Jurkat, Clone E6-1 (cell line): Measurements from ENCODE around the gene RARG.
"Not testable (repeated sequence)": the region's sequence is repeated elsewhere in the genome, so short reads cannot be mapped to it uniquely, and the experiment has no call there.

Source experiments
- DNase-seq: peaks from one replicate; pipeline ENCODE4 v3.0.0-alpha.2; 2011; ENCODE audit warnings: low read depth, low spot score
- H3K4me3 ChIP-seq: 2 replicates; pipeline ENCODE4 v1.5.1; 2011; ENCODE audit warnings: mild to moderate bottlenecking, low read length, control low read depth, moderate library complexity

The RARG gene

DNA sequence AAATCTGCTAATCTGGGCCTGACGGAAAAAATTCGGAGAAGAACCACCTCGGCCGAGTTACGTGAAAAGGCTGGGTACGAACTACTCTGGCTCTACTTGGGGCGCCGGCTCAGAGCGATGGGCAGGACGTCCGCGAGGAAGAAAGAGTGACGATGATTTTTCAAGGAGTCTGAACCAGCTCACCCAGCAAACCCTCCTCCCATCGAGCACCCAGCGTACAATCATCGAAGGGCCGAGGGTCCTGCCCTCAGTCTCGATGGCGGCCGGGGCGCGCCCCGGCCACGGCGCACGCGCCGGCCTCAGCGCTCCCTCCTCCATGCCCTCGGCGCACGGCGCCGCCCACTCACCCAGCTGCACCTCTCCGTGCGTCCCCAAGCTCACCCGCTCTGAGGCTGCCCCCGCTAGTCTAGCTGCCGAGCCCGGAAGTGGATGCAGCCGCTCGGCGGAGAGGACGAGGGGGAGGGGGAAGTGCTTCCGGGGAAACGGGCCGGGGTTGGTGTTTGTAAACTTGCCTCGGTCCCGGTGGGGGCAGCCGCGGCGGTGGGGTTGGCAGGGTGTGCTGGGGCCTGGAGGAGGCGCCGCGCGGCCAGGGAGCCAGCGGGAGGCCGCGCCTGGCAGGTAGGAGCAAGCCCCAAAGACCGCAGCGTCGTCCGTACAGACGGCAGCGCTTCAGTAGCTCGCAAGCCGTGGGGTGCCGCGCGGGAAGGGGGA lies 51.6 kb downstream of the RARG start, which contains the start of the genes CSAD and ZNF740:
Gene CSAD (minus strand): TSS at position 706 of the 711 bp plus-strand sequence. CDS start 7,455 bp downstream, outside the sequence.
Gene ZNF740 (plus strand): TSS at position 503 of the 711 bp plus-strand sequence. CDS start 1,262 bp downstream, outside the sequence.
- DNase-seq, result peak; percentile 98
- peak within 1 kb of the TSS; percentile 86 for H3K4me3 ChIP-seq

DNA sequence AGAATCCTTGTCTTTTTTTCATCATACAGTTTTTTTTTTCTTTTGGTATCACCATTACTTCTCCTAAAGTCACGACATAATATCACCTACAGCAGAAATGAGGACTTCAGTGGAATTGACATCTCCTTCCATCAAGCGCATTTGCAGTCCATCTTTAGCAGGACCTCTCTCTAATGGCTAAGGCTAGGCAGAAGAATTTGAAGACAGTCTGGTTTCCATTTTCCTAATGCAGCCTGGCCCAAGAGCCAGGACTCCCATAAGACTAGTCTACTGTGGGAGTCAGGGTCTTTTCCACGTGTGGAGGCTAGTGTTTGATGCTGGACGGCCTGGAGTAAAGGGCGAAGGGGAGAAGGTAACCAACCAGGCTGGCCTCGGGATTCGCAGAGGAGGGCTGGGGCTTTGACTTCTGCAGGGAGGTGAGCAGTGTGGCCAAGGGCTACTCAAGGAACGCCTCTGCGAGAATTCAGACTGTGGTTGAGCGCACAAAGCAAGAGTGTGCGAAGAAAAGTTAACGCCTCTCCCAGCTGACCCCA lies 52.3 kb downstream of the RARG start:
- peak overlapping the region; percentile 86 for H3K4me3 ChIP-seq
- no peak for DNase-seq

DNA sequence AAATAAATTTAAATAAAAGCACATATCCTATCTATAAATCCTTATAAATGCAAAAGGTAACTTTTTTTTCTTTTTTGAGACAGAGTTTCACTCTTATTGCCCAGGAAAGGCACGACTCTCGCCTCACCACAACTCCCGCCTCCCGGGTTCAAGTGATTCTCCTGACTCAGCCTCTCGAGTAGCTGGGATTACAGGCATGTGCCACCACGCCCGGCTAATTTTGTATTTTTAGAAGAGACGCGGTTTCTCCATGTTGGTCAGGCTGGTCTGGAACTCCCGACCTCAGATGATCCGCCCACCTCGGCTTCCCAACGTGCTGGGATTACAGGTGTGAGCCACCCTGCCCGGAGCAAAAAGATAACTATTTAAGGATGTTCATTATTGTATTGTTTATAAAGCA lies 53.2 kb downstream of the RARG start:
- DNase-seq, H3K4me3 ChIP-seq: not testable (repeated sequence)

DNA sequence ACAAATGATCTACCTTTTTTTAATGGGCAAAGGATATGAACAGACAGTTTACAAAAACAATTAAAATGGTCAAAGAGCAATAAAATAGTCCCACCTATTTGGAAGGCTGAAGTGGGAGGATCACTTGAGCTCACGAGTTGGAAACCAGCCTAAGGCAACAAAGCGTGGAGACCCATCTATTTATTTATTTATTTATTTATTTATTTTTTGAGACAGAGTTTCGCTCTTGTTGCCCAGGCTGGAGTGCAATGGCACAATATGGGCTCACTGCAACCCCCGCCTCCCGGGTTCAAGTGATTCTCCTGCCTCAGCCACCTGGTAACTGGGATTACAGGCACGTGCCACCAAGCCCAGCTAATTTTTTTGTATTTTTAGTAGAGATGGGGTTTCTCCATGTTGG lies 54.6 kb downstream of the RARG start:
- not testable (repeated sequence) for H3K4me3 ChIP-seq, DNase-seq

DNA sequence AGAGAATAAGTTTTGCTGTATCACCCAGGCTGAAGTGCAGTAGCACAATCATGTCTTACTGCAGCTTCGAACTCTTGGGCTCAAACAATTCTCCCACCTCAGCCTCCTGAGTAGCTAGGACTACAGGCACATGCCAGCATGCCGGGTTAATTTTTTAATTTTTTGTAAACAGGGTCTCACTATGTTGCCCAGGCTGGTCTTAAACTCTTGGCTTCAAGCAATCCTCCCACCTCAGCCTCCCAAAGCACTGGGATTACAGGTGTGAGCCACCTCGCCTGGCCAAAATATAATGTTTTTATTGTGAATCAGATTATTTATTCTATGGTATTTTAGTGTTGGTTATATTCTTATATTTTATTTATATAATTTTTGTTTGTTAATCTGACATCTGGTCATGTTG lies 55.3 kb downstream of the RARG start:
- no peak for DNase-seq
- no peak overlapping the region for H3K4me3 ChIP-seq

DNA sequence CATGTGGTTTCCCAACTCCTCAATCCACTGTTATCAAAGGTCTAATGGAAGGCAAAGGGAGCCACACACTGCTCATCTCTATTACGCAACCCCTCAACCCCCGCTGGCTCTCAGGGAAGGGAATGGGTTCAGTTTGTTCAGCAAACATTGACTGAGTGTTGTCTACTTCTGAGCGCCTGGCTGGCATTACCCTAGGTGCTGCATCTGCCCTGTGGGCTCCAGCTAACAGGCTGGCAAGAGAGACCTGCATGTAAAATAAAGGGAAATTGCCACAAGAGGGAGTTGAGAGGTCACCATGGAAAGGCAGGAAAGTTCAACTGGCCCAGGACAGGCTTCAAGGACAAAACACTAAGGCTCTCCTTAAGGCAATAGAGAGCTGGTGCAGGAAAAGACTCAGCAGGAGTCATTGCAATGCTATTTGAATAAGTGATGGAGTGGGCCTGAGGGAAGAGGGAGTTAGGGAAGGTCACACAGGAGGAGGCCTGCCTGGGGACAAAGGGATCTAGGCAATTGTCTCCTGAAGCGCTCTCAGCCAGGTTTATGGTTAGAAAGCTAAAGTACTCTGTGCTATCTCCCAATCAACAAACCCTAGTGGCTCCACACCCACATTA lies 57.0 kb downstream of the RARG start:
- no peak for DNase-seq
- no peak overlapping the region for H3K4me3 ChIP-seq

DNA sequence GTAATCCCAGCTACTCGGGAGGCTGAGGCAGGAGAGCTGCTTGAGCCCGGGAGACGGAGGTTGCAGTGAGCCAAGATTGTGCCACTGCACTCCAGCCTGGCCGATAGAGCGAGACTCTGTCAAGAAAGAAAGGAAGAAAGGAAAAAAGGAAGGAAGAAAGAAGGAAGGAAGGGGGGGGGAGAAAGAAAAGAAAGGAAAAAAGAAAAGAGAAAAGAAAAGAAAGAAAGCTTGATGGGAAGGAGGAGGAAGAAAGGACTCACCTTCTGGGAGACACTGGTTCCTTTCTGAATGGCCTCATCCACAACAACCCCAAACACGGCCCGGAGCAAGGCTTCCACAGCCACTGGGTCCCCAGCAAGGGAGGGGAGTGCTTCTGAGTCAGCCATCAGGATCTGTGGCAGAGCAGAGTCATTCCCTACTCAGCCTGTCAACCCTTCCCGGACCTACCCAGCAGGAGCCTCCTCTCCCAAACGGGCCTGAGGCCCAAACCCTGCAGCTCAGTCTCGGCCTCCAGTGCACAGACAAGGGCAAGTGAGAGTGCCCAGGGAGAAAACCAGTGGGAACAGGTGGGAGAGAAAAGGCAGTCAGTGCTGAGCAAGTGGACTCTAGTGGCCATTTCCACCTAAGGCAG lies 58.8 kb downstream of the RARG start:
- DNase-seq, result no peak
- H3K4me3 ChIP-seq, result no peak overlapping the region

DNA sequence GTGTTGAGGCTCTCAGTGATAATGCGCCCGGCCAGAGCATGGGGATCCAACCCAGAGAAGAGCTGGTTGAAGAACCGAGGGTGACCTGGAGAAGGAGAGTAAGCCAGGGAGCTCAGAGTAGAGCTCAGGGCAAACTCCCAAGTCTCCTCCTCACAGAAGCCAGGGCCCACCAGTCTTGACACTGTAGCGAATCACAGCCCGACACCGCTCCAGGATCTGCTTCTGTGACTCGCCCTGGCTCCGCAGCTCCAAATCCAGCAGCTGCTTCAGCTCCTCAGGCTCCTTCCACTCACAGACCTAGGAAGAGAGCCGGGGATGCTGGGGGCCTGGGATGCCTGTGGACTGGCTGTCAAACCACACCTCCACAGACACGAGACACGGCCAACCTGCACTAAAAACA lies 59.7 kb downstream of the RARG start:
- no peak overlapping the region for H3K4me3 ChIP-seq
- no peak for DNase-seq

DNA sequence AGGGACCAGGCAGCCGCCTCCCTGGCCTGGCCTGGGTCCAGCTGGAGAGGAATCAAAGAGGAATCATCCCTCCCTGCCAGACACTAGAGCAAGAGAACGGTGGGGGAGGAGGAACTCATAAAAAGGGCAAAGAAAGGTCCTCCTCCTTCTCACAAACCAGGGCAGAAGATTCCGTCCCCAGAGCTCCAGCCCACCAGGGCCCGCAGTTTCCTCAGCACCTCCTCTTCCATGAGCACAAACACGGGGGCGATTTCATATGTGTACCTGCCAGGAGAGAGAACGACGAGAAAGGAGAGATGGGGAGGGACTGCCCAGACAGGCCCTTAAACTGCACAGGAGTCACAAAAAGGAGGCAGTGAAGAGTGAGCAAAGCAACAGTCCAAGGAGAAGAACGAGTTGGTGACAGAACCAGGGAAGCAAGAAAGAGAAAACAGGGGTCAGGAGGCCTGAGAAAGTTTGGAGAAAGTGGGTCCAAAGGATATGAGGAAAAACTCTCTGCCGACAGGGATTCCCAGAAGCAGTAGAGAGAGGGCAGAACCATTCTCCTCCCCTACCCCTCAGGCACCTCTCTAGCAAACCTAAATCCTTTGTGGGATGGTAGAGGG lies 60.2 kb downstream of the RARG start:
- no peak overlapping the region for H3K4me3 ChIP-seq
- DNase-seq, result no peak

DNA sequence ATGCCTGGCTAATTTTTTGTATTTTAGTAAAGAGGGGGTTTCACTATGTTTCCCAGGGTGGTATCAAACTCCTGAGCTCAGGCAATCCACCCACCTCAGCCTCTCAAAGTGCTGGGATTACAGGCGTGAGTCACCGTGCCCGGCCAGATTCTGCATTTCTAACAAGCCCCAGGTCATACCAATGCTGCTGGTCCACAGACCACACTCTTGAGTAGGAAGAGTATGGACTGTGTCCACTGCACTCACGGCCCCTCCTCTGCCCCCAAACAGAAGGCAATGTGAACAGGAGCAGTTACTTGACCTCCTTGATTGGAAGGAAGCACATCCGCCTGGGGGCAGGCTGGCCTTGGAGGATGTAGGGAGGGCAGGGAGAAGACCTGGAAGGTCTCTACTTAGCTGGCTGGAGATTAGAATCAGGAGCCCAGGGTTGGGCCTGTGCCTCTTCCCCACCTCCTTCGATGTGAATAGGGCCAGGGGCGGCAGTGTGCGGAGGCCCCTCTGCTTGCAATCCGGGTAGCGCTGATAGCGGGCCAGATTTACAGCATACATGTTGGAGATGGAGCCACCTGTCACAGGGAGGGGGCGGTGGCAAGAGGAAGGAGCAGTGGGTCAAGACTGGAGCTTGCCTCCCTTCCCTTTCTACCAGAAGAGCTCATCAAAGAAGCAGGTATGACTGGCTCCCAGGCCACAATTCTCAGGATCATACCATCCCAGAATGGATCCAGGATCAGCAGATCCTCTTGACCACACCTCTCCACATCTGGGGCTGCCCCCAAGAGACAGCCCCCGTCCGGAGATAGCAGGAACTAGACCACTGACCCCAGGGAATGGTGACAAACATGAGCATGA lies 60.9 kb downstream of the RARG start:
- no peak overlapping the region for H3K4me3 ChIP-seq
- no peak for DNase-seq

DNA sequence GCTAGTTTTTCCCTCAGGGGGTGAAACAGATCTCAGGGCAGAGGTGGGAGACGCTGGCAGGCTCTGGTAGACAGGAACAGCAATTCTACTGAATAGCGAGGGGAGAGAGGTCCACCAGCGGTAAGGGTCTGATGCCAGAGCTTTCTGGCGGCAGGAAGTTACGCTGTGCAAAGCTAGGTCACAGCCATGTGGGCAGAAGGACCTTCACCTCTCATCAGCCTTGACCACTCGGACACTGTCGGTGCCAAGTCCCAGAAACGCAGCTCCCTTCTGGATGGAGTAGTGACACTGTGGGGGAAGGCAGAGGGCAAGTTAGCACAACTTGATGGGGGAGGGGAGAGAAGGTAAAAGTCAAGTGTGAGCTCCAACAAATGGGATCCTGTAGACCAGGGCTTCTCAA lies 61.8 kb downstream of the RARG start:
- no peak overlapping the region for H3K4me3 ChIP-seq
- DNase-seq, result no peak

DNA sequence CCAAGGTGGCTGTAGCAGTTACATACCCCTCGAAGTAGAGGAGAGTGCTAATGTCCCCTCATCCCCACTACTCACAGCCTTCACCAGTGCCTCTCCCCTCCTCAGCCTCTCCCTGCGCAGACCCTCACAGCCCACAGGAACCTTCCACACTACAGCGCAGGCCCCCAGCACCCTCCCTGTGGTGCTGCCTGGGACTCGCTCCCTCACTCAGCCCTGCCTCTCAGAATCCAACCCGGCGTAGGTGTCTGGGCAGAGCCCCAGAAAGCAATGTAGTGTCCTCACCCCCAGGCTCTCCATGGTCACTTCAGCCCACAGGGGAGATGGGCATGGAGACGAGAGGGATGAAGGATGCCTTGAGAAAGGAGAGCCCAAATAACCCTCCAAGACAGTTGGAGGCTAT lies 62.4 kb downstream of the RARG start:
- no peak overlapping the region for H3K4me3 ChIP-seq
- no peak for DNase-seq

DNA sequence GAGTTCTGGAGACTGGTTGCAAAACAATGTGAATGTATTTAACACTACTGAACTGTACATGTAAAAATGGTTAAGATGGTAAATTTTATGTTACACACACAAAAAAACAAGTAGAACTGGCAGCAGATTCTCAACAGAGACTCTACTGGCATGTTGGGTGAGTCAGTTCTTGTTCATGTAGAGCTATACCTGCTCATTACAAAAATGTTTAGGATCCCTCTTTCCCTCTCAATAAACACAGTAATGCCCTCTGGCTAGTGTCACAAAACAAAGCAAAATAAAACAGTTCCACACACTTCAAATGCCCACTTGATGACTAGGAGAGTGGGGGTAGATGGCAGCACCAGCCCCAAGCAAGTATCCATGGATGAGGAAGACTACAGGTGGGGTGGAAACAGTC lies 65.2 kb downstream of the RARG start:
- DNase-seq, result no peak

DNA sequence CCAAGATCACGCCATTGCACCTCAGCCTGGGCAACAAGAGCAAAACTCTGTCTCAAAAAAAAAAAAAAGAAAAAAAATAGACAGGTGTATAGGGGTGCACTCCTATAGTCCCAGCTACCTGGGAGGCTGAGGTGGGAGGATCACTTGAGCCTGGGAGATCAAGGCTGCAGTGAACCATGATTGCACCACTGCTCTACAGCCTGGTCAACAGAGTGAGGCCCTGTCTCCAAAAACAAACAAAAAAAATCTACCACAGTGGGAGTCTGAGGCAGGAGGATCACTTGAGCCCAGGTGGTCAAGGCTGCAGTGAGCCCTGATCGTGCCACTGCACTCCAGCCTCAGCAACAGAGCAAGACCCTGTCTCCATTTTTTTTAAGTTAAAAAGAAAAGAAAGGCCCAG lies 69.0 kb downstream of the RARG start:
- not testable (repeated sequence) for DNase-seq

More for the DNA sequence above, 65.2 kb downstream of the RARG start:
- no peak overlapping the region for H3K4me3 ChIP-seq

DNA sequence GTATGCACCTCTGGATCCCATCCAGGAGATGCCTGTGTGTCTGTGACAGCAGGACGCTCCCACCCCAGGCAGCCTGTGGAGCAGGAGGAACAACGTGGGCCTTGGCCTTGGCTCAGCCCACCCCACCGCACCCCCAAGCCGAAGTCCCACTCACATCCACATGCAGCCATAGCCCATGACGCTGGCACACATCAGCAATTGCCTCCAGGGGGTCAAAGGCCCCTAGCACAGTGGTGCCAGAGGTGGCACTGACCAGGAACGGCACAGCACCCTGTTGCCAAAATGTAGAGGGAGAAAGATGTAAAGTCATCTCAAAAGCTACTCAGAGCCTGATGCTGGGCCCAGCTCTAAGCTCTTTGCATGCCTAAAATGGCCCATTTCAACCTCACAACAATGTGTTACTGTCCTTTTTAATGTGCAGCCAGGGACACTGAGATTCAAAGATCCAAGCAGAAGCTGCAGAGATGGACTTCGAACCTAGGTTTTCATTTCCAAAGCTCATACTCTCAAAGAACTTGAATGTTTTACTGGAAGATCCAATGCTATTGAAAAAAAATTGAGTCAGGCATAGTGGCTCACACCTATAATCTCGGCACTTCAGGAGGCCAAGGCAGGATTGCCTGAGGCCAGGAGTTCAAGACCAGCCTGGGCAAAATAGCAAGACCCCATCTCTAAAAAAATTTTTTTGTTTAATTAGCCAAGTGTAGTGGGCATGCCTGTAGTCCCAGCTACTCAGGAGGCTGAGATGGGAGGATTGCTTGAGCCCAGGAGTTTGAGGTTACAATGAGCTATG lies 70.7 kb downstream of the RARG start:
- no peak overlapping the region for H3K4me3 ChIP-seq
- DNase-seq, result no peak

More for the DNA sequence above, 69.0 kb downstream of the RARG start:
- not testable (repeated sequence) for H3K4me3 ChIP-seq

DNA sequence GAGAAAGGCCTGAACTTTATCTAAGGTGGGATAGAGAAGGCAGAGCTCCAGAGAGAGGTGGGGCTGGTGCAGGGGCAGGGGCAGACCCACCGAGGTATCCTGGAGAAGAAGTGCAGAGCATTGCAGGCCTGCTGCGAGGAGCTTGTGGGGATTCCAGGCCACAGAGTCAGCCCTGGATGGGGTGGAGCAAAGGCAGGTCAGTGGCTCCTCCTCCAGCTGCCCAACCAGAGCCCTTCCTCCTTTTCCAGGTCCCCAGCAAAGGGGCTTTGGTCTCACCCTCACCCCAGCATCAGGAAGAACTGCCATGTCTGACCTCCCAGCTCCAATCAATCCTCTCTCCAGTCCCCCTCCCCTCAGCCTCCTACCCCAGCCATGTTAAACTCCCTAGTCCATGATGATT lies 71.3 kb downstream of the RARG start:
- no peak overlapping the region for H3K4me3 ChIP-seq
- no peak for DNase-seq
